WTC11 (cell line): ENCODE data around the gene LINC01488. TPM values are rescaled to one million over a fixed set of nuclear protein-coding genes. Genes with fewer than 3 reads are reported as not detected.

Source experiments
- ATAC-seq: fragments of 200-7000 bp; cut with Tn5 transposase; 2 replicates; pipeline ENCODE4 v1.10.0; 2021; ENCODE audit warnings: mild to moderate bottlenecking, moderate library complexity
- CTCF ChIA-PET: fragments of 300-600 bp; sonication (Branson Sonifier 250); formaldehyde crosslinking; loops from one replicate; lab custom pipeline; 2021; ENCODE audit warnings: antibody characterized with exemption; lab: Charles Lee
- POLR2A ChIA-PET: fragments of 350-600 bp; sonication (Branson Sonifier 250); formaldehyde crosslinking; loops from one replicate; lab custom pipeline; 2021; ENCODE audit warnings: antibody characterized with exemption; lab: Charles Lee
- DNase-seq: peaks from one replicate; pipeline ENCODE4 v3.0.0; 2021; ENCODE audit warnings: low spot score
- H3K27ac Mint-ChIP-seq: 2 replicates; pipeline ENCODE4 v1.8.0; 2021; ENCODE audit warnings: mixed read lengths
- H3K27me3 Mint-ChIP-seq: 2 replicates; pipeline ENCODE4 v1.8.0; 2021; ENCODE audit warnings: low read depth, mild to moderate bottlenecking, moderate library complexity, mixed read lengths
- H3K36me3 Mint-ChIP-seq: 2 replicates; pipeline ENCODE4 v1.8.0; 2021; ENCODE audit warnings: mixed read lengths
- H3K4me1 Mint-ChIP-seq: 2 replicates; pipeline ENCODE4 v1.8.0; 2022; ENCODE audit warnings: mixed read lengths
- H3K4me3 Mint-ChIP-seq: 2 replicates; pipeline ENCODE4 v1.8.0; 2021; ENCODE audit warnings: mild to moderate bottlenecking, moderate library complexity, mixed read lengths
- H3K9me3 Mint-ChIP-seq: 2 replicates; pipeline ENCODE4 v1.8.0; 2021; ENCODE audit warnings: mixed read lengths
- CBFB ChIP-seq: sonication (generic); formaldehyde crosslinking; IDR thresholded peaks from 2 replicates; pipeline ENCODE4 v1.8.1; 2022; ENCODE audit warnings: mild to moderate bottlenecking, low read depth, missing genetic modification reagents
- CREB1 ChIP-seq: sonication (generic); formaldehyde crosslinking; IDR thresholded peaks from 2 replicates; pipeline ENCODE4 v1.8.0; 2023; ENCODE audit warnings: mild to moderate bottlenecking, missing genetic modification reagents
- E2F1 ChIP-seq: sonication (generic); formaldehyde crosslinking; IDR thresholded peaks from 2 replicates; pipeline ENCODE4 v1.8.0; 2022; ENCODE audit warnings: mild to moderate bottlenecking, missing genetic modification reagents
- FOXK1 ChIP-seq: sonication (generic); formaldehyde crosslinking; IDR thresholded peaks from 2 replicates; pipeline ENCODE4 v1.8.0; 2022; ENCODE audit warnings: mild to moderate bottlenecking, moderate library complexity, missing genetic modification reagents
- HMGA2 ChIP-seq: fragments of 250-450 bp; sonication (Bioruptor Pico); IDR thresholded peaks from 2 replicates; pipeline ENCODE4 v1.4.0; 2021; ENCODE audit warnings: mild to moderate bottlenecking, moderate library complexity
- JUN ChIP-seq: sonication (generic); formaldehyde crosslinking; IDR thresholded peaks from 2 replicates; pipeline ENCODE4 v1.8.0; 2023; ENCODE audit warnings: mild to moderate bottlenecking, missing genetic modification reagents
- PREB ChIP-seq: sonication (generic); formaldehyde crosslinking; IDR thresholded peaks from 2 replicates; pipeline ENCODE4 v1.8.1; 2022; ENCODE audit warnings: mild to moderate bottlenecking, missing genetic modification reagents, moderate library complexity, borderline replicate concordance
- RORB ChIP-seq: fragments of 250-450 bp; sonication (Bioruptor Pico); IDR thresholded peaks from 2 replicates; pipeline ENCODE4 v1.9.0; 2021; ENCODE audit warnings: mild to moderate bottlenecking
- TP53 ChIP-seq: sonication (generic); formaldehyde crosslinking; IDR thresholded peaks from 2 replicates; pipeline ENCODE4 v1.8.1; 2023; ENCODE audit warnings: mild to moderate bottlenecking, missing genetic modification reagents
- ZMAT4 ChIP-seq: fragments of 250-450 bp; sonication (Bioruptor Pico); IDR thresholded peaks from 2 replicates; pipeline ENCODE4 v1.9.0; 2021; ENCODE audit warnings: mild to moderate bottlenecking
- ZNF121 ChIP-seq: sonication (generic); formaldehyde crosslinking; IDR thresholded peaks from 2 replicates; pipeline ENCODE4 v1.8.0; 2023; ENCODE audit warnings: missing genetic modification reagents
- ZNF423 ChIP-seq: fragments of 250-450 bp; sonication (Bioruptor Pico); IDR thresholded peaks from 2 replicates; pipeline ENCODE4 v2.1.2; 2022; ENCODE audit warnings: mild to moderate bottlenecking, moderate library complexity
- total RNA-seq: library from RNA; stranded (reverse); gene quantifications from 3 replicates; pipeline ENCODE4 v1.2.3, GENCODE V29; 2021
- TF ChIP-seq, protein P1 (sequence below): sonication (generic); formaldehyde crosslinking; IDR thresholded peaks from 2 replicates; pipeline ENCODE4 v1.8.0; 2023; ENCODE audit warnings: missing genetic modification reagents, mild to moderate bottlenecking, borderline replicate concordance
- TF ChIP-seq, protein P2 (sequence below): sonication (generic); formaldehyde crosslinking; IDR thresholded peaks from 2 replicates; pipeline ENCODE4 v1.8.0; 2022; ENCODE audit warnings: mild to moderate bottlenecking, missing genetic modification reagents
- TF ChIP-seq, protein P3 (sequence below): fragments of 250-450 bp; sonication (Bioruptor Pico); conservative IDR thresholded peaks from 2 replicates; pipeline ENCODE4 v1.9.0; 2021; ENCODE audit warnings: mild to moderate bottlenecking
- TF ChIP-seq, protein P4 (sequence below): sonication (generic); formaldehyde crosslinking; IDR thresholded peaks from 2 replicates; pipeline ENCODE4 v1.8.1; 2022; ENCODE audit warnings: low read depth, mild to moderate bottlenecking, moderate library complexity, missing genetic modification reagents, borderline replicate concordance
- TF ChIP-seq, protein P5 (sequence below): sonication (generic); formaldehyde crosslinking; IDR thresholded peaks from 2 replicates; pipeline ENCODE4 v1.8.1; 2022; ENCODE audit warnings: missing genetic modification reagents, borderline replicate concordance
- TF ChIP-seq, protein P6 (sequence below): fragments of 200-600 bp; IDR thresholded peaks from 2 replicates; pipeline ENCODE4 v1.8.0; 2022; ENCODE audit warnings: antibody characterized with exemption

The LINC01488 gene
- total RNA-seq, 1 experiment from 2014 or later, result not detected

GRCh38 chr11:69461272-69461962, 20.0 kb upstream of the LINC01488 start:
- CTCF ChIA-PET, result interaction anchor here (0.8 kb wide), 1 partner anchor 12 kb away, joined by 3 read pairs; no protein-coding TSS in a partner anchor
- TF ChIP-seq, protein P1, sequence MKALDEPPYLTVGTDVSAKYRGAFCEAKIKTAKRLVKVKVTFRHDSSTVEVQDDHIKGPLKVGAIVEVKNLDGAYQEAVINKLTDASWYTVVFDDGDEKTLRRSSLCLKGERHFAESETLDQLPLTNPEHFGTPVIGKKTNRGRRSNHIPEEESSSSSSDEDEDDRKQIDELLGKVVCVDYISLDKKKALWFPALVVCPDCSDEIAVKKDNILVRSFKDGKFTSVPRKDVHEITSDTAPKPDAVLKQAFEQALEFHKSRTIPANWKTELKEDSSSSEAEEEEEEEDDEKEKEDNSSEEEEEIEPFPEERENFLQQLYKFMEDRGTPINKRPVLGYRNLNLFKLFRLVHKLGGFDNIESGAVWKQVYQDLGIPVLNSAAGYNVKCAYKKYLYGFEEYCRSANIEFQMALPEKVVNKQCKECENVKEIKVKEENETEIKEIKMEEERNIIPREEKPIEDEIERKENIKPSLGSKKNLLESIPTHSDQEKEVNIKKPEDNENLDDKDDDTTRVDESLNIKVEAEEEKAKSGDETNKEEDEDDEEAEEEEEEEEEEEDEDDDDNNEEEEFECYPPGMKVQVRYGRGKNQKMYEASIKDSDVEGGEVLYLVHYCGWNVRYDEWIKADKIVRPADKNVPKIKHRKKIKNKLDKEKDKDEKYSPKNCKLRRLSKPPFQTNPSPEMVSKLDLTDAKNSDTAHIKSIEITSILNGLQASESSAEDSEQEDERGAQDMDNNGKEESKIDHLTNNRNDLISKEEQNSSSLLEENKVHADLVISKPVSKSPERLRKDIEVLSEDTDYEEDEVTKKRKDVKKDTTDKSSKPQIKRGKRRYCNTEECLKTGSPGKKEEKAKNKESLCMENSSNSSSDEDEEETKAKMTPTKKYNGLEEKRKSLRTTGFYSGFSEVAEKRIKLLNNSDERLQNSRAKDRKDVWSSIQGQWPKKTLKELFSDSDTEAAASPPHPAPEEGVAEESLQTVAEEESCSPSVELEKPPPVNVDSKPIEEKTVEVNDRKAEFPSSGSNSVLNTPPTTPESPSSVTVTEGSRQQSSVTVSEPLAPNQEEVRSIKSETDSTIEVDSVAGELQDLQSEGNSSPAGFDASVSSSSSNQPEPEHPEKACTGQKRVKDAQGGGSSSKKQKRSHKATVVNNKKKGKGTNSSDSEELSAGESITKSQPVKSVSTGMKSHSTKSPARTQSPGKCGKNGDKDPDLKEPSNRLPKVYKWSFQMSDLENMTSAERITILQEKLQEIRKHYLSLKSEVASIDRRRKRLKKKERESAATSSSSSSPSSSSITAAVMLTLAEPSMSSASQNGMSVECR, result no peak
- TF ChIP-seq TP53 (CRISPR knock-in tag) (no peak), PREB (no peak), ZNF423 (CRISPR knock-in tag) (peak; percentile 81), JUN (CRISPR knock-in tag) (no peak), CREB1 (CRISPR knock-in tag) (no peak), RORB (CRISPR knock-in tag) (no peak)
- TF ChIP-seq, protein P2, sequence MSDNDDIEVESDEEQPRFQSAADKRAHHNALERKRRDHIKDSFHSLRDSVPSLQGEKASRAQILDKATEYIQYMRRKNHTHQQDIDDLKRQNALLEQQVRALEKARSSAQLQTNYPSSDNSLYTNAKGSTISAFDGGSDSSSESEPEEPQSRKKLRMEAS (CRISPR knock-in tag), result peak; percentile 41; the same call in 1 of the 2 replicates
- DNase-seq, result no peak
- H3K4me1 Mint-ChIP-seq, result peaks cover 15% of the 10 kb centered on the region
- H3K36me3 Mint-ChIP-seq, result peaks cover 19% of the 10 kb centered on the region
- no peaks in the 10 kb centered on the region; the same call in 1 of the 2 replicates for H3K27me3 Mint-ChIP-seq
- no peak overlapping the region for H3K27ac Mint-ChIP-seq
- H3K4me3 Mint-ChIP-seq, result no peak overlapping the region
- ATAC-seq, result peak; percentile 30
- POLR2A ChIA-PET, result no interaction called here
- H3K9me3 Mint-ChIP-seq, result peaks cover 32% of the 10 kb centered on the region

DNA sequence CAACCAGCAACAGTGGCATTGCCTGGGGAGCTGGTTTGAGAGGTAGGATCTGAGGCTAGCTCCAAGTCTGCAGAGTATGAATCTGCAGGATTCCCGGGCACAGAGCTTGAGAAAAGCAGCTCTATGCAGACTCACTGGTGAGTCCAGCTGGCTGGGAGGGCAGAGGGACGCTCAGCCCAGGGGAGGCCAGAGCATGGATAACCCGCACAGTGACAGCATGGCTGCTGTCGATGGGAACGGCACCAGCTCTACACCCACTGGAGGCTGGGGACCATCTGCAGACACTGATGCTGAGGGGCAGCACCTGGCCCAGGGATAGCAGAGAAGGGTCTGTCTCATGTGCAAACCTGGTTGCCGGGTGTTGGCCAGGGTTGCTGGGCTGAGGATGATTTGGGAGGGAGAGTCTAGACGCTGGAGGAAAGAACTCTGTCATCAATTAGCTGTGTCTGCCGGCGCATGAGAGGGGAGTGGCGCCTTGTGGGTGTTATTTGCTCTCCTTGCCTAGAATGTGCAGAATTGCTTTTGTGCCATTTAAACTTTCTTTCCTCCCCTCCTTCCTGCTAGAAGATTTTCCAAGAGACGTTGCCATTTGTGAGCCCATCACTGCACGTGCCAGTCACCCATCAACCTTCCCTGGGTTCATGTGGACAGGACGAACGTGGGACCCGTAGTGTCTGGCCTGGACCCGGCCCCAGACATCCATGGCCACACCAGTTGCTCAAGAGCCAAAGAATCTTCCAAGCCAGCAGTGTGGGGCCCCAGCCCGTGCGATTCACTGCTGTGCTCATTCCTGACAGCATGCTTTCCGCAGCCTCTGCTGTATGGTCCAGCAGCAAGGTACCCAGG, 19.1 kb upstream of the LINC01488 start:
- ATAC-seq, result no peak
- peaks cover 15% of the 10 kb centered on the region for H3K36me3 Mint-ChIP-seq
- no peak overlapping the region for H3K27ac Mint-ChIP-seq
- DNase-seq, result no peak
- peaks cover 23% of the 10 kb centered on the region for H3K9me3 Mint-ChIP-seq
- POLR2A ChIA-PET, result no interaction called here
- CTCF ChIA-PET, result interaction anchor here (0.8 kb wide), 1 partner anchor 12 kb away, joined by 3 read pairs; no protein-coding TSS in a partner anchor
- no peak overlapping the region for H3K4me3 Mint-ChIP-seq
- no peaks in the 10 kb centered on the region; the same call in 1 of the 2 replicates for H3K27me3 Mint-ChIP-seq
- peaks cover 15% of the 10 kb centered on the region for H3K4me1 Mint-ChIP-seq
- no peak for TF ChIP-seq E2F1
- no peak for TF ChIP-seq HMGA2 (CRISPR knock-in tag)
- no peak for TF ChIP-seq CBFB (CRISPR knock-in tag)
- TF ChIP-seq, protein P3, sequence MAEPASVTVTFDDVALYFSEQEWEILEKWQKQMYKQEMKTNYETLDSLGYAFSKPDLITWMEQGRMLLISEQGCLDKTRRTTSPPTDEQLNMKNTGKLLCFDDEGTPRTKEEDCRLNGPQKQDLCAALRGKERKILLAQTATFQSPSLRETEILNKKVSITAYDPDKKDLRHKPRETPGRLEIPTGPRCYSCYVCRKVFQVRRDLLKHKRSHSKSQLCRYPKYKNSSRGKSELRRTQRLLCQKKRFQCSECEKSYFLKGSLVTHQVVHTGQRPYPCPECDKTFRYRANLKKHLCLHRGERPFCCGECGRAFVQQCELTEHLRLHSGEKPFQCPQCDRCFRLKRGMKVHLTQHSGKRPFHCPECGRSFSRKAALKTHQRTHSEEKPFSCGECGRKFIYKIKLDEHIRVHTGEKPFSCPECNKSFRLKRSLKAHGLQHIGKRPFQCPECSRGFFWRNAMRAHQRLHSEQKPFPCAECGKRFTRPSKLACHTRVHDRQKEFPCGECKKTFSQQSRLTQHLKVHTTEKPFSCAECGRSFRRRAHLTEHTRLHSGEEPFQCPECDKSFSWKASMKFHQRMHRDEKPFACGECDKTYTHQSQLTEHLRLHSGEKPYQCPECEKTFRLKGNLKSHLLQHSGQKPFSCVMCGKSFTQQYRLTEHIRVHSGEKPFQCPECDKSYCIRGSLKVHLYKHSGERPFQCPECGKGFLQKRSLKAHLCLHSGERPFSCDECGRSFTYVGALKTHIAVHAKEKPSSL (CRISPR knock-in tag), result no peak
- no peak for TF ChIP-seq FOXK1 (CRISPR knock-in tag)
- TF ChIP-seq, protein P4, sequence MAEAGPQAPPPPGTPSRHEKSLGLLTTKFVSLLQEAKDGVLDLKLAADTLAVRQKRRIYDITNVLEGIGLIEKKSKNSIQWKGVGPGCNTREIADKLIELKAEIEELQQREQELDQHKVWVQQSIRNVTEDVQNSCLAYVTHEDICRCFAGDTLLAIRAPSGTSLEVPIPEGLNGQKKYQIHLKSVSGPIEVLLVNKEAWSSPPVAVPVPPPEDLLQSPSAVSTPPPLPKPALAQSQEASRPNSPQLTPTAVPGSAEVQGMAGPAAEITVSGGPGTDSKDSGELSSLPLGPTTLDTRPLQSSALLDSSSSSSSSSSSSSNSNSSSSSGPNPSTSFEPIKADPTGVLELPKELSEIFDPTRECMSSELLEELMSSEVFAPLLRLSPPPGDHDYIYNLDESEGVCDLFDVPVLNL (CRISPR knock-in tag), result no peak
- TF ChIP-seq ZNF121, result no peak
- TF ChIP-seq, protein P5, sequence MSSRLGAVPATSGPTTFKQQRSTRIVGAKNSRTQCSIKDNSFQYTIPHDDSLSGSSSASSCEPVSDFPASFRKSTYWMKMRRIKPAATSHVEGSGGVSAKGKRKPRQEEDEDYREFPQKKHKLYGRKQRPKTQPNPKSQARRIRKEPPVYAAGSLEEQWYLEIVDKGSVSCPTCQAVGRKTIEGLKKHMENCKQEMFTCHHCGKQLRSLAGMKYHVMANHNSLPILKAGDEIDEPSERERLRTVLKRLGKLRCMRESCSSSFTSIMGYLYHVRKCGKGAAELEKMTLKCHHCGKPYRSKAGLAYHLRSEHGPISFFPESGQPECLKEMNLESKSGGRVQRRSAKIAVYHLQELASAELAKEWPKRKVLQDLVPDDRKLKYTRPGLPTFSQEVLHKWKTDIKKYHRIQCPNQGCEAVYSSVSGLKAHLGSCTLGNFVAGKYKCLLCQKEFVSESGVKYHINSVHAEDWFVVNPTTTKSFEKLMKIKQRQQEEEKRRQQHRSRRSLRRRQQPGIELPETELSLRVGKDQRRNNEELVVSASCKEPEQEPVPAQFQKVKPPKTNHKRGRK (CRISPR knock-in tag), result no peak
- no peak for TF ChIP-seq ZMAT4 (CRISPR knock-in tag)
- TF ChIP-seq, protein P6, sequence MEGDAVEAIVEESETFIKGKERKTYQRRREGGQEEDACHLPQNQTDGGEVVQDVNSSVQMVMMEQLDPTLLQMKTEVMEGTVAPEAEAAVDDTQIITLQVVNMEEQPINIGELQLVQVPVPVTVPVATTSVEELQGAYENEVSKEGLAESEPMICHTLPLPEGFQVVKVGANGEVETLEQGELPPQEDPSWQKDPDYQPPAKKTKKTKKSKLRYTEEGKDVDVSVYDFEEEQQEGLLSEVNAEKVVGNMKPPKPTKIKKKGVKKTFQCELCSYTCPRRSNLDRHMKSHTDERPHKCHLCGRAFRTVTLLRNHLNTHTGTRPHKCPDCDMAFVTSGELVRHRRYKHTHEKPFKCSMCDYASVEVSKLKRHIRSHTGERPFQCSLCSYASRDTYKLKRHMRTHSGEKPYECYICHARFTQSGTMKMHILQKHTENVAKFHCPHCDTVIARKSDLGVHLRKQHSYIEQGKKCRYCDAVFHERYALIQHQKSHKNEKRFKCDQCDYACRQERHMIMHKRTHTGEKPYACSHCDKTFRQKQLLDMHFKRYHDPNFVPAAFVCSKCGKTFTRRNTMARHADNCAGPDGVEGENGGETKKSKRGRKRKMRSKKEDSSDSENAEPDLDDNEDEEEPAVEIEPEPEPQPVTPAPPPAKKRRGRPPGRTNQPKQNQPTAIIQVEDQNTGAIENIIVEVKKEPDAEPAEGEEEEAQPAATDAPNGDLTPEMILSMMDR, result no peak
